NCI-H345 treated with DMSO at 0.1 percent for 48 hours (cell line): ENCODE data around the gene GGACT.

Experiments
- DNase-seq: peaks from one replicate; lab custom pipeline; 2025; ENCODE audit not compliant: unreplicated experiment; lab: John Stamatoyannopoulos, UW

The GGACT gene

DNA sequence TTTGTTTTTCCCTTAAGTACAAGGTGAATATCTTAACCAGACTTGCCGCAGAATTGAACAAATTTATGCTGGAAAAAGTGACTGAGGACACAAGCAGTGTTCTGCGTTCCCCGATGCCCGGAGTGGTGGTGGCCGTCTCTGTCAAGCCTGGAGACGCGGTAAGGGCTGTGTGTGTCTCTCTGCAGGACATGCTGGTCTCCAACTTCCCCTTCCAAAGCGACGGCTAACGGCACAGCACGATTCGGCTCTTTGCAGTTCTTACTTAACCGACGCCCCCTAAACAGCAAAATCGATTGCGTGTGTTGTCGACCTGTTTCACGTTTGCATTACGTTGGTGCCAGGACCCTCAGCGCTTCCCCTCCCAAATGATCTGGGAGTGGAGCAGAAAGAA, 73.2 kb downstream of the GGACT start:
- DNase-seq, result no peak

- peak; percentile 85 for DNase-seq
Observed at GRCh38 chr13:100514788-100515409, 73.7 kb downstream of the GGACT start.

DNA sequence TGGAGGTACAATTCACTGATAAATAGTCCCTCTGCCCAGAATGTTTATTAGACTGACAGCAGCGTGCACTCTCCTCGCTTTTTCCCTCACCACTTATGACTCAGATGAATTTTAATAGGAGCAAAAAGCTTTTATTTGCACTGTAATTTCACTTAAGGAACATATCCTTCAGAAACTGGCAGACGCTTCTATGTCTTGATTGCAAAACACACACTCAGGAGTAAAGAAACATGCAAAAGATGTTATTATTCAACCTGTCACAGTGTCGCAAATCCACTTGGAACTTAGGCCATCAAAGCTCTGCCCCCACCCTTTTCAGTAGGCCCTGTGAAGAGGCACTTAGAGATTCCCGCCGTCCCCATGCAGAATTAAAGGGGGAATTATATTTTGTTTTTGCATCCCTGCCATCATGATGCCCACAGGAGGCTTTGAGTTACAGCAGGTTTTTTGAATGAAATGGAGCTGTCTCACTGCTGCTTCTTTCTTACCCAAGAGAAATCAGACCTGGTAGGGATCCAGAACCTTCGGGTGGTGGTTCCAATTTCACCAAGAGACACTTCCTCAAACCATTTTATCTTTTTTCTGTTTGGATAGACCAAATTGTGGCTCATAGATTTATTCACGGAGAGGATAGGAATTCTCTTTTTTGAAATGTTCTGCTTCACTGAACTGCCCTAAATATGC, 74.5 kb downstream of the GGACT start:
- DNase-seq, result peak; percentile 80

GRCh38 chr13:100513171-100513570, 75.4 kb downstream of the GGACT start:
- no peak for DNase-seq

GRCh38 chr13:100512422-100512821, 76.2 kb downstream of the GGACT start:
- DNase-seq, result no peak

GRCh38 chr13:100511466-100511865, 77.1 kb downstream of the GGACT start:
- peak; percentile 84 for DNase-seq

GRCh38 chr13:100510208-100510957, 78.2 kb downstream of the GGACT start:
- DNase-seq, result peak; percentile 79

- peak; percentile 92 for DNase-seq
Observed at GRCh38 chr13:100508996-100509395, 79.6 kb downstream of the GGACT start.

DNA sequence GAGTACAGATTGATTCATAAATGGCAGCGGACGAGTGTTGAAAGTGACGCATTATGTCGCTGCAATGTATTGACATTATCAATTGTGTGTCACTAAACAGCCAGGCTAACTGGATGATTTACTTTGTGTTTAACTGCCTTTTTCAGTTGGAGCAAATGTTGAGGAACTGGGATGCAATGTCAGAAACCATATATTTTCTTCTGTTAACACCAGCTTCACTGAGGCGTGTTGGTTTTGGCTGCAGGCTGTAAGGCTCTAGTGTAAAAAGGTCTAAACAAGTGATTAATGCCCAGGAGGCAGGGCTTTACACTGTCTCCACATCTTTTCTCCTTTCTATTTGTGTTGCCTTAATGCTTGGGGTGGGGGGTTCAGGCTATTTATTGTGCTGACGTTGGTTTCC, 80.1 kb downstream of the GGACT start:
- DNase-seq, result peak; percentile 97

DNA sequence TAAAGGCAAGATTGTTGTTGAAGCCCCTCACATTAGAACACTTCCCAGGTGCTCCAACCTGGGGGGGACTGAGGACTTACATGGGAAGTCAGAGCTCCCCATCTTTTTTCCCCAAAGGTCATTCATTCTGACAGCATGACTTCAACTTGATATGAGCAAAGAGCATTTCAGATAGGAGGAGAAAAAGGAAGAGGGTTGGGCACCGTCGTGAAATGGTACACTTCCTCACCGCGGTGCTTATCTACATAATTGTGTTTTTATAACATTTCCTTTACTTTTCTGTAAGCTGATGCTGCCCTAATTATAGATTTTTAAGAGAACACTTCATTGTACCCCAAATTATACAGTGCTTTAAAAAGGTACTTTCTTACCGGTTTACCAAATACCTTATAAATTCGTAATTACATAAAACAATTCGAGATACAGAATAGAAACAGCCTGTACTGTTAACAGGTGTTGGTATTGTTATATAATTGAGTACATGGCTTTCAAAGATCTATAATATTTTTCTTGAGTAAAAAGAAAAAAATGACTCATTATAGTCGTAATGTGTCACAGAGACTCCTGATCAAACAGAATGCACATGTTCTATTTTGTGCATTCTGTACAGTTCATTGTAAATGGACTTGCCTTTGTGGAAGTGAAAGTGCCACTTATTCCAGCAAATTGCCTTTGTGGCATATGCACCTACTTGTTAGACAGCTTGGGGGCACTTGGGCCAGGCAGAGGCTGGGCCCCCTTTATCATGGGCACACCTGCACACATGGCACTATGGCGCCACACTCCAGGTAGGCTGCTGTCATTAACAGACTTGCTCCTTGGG, 81.8 kb downstream of the GGACT start:
- peak; percentile 93 for DNase-seq

DNA sequence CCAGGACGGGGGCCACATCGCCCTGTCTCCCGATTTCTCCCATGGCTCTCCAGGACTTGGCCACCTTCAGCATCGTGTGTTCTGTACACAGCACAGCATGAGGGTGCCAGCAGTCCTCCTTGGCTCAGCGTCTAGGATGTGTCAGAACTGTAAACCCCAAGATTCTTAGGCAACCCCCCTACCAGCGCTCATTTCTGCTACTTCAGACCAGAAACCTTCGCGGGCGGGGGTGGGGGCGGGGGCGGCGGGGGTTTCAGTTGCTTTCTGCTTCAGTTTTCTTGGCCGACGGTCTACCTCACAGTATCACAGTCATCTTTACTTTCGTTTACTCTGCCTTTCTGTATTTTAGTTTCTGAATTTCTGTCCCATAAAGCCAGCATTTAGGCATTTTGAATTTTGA, 82.4 kb downstream of the GGACT start:
- DNase-seq, result no peak

DNA sequence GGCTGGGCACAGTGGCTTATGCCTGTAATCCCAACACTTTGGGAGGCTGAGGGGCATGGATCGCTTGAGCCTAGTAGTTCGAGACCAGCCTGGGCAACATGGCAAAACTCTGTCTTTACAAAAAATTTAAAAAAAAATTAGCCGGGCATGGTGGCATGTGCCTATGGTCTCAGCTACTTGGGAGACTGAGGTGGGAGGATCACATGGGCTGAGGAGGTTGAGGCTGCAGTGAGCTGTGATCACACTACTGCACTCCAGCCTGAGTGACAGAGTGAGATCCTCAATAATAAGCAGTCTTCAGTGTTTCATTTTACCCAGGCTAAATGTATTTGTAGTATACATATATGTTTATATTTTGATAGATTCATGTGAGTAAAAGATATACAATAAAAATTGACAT, 85.0 kb downstream of the GGACT start:
- no peak for DNase-seq

DNA sequence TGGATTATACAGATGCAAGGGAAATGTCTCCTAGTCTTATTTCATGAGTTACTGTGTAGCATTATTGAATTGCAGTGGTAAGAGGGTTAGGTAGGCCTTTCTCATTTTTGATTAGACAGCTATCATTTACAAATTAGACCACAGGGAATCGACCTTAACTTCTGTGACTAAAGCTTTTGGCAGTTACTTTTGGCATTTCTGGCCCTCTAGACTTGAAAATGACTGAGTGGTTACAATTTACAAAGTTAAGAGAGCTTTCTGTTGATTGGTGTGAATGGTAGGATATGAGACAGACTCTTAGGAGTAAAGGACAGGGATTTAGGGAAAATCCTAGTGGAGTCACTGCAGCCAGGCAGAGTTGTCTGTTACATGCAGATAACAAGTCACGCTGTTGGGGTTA, 86.1 kb downstream of the GGACT start:
- DNase-seq, result no peak

DNA sequence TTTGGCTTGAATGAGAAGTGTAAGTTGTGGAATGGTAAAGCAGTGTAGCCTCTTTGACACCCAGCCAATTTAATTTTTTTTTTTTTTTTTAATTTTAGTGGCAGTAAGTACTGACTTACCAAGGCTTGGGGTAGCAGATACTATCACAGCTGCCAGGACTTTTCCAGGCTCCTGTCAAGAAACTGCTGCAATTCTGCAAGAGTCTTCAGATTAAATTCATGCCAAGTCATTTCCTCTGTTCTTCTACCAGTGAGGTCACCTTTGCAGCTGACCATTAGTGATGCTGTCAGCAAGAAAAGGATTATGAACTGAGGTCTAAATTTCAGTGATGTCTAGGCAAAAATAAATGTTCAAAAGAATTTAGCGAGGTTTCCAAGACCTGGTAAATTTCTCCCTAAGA, 91.2 kb downstream of the GGACT start:
- no peak for DNase-seq

DNA sequence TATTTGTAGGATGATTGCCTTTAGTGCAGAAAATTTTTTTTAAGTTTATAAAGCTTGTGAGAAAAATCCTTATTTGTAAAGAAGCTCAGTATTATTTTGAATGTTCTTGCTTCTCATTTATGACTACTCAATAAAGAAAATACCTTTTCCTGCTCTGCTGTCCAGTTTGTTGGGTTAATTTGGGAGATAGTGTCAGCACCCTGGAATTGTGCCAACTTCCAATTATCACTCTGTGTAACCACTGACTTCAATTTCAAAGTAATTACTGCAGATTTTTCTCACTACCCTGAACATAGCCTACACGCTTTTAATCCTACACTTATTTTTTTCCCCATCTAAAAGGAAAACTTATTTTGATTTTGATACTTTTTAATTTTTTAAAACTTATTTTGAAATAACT, 93.1 kb downstream of the GGACT start:
- no peak for DNase-seq

GRCh38 chr13:100493418-100493817, 95.2 kb downstream of the GGACT start:
- DNase-seq, result no peak

- DNase-seq, result no peak
Observed at GRCh38 chr13:100491164-100491842, 97.3 kb downstream of the GGACT start.

- peak; percentile 56 for DNase-seq
Observed at GRCh38 chr13:100490692-100491091, 97.9 kb downstream of the GGACT start.

GRCh38 chr13:100485265-100485664, 103.3 kb downstream of the GGACT start:
- DNase-seq, result no peak

- no peak for DNase-seq
Observed at GRCh38 chr13:100484702-100485101, 103.9 kb downstream of the GGACT start.
